ENCODE results near the gene TPH2.

Gene TPH2

GRCh38 chr12:72030277-72030676 lies 91.6 kb downstream of the TPH2 start:
- no peaks in the 10 kb centered on the region for H3K9me3 ChIP-seq (ENCODE audit: control insufficient read depth, insufficient read depth, low read length)
- no peak overlapping the region for H3K27ac ChIP-seq (ENCODE audit: low read depth, low read length)
- H3K36me3 ChIP-seq (ENCODE audit: control insufficient read depth, insufficient read depth, low read length): no peaks in the 10 kb centered on the region
- no peak overlapping the region for H3K9ac ChIP-seq (ENCODE audit: low read depth, low read length)
- H3K27me3 ChIP-seq (ENCODE audit: control insufficient read depth, insufficient read depth, low read length): no peaks in the 10 kb centered on the region
- no peaks in the 10 kb centered on the region for H3K4me1 ChIP-seq (ENCODE audit: control insufficient read depth, insufficient read depth, low read length)
- H3K4me3 ChIP-seq (ENCODE audit: low read depth, low read length): no peak overlapping the region

GRCh38 chr12:72031066-72031465 lies 92.4 kb downstream of the TPH2 start:
- no peak overlapping the region for H3K27ac ChIP-seq (ENCODE audit: low read depth, low read length)
- H3K36me3 ChIP-seq (ENCODE audit: control insufficient read depth, insufficient read depth, low read length): no peaks in the 10 kb centered on the region
- H3K9ac ChIP-seq (ENCODE audit: low read depth, low read length): no peak overlapping the region
- no peaks in the 10 kb centered on the region for H3K9me3 ChIP-seq (ENCODE audit: control insufficient read depth, insufficient read depth, low read length)
- no peak overlapping the region for H3K4me3 ChIP-seq (ENCODE audit: low read depth, low read length)
- H3K27me3 ChIP-seq (ENCODE audit: control insufficient read depth, insufficient read depth, low read length): no peaks in the 10 kb centered on the region
- H3K4me1 ChIP-seq (ENCODE audit: control insufficient read depth, insufficient read depth, low read length): no peaks in the 10 kb centered on the region

GRCh38 chr12:72033991-72034390 lies 95.3 kb downstream of the TPH2 start:
- no peak overlapping the region for H3K27ac ChIP-seq (ENCODE audit: low read depth, low read length)
- H3K4me1 ChIP-seq (ENCODE audit: control insufficient read depth, insufficient read depth, low read length): no peaks in the 10 kb centered on the region
- H3K9me3 ChIP-seq (ENCODE audit: control insufficient read depth, insufficient read depth, low read length): no peaks in the 10 kb centered on the region
- H3K27me3 ChIP-seq (ENCODE audit: control insufficient read depth, insufficient read depth, low read length): no peaks in the 10 kb centered on the region
- no peaks in the 10 kb centered on the region for H3K36me3 ChIP-seq (ENCODE audit: control insufficient read depth, insufficient read depth, low read length)
- no peak overlapping the region for H3K4me3 ChIP-seq (ENCODE audit: low read depth, low read length)
- H3K9ac ChIP-seq (ENCODE audit: low read depth, low read length): no peak overlapping the region

- H3K9me3 ChIP-seq (ENCODE audit: control insufficient read depth, insufficient read depth, low read length): peaks cover 5% of the 10 kb centered on the region; the same call in 1 of the 2 replicates
- H3K27me3 ChIP-seq (ENCODE audit: control insufficient read depth, insufficient read depth, low read length): no peaks in the 10 kb centered on the region
- H3K9ac ChIP-seq (ENCODE audit: low read depth, low read length): no peak overlapping the region
- no peak overlapping the region for H3K27ac ChIP-seq (ENCODE audit: low read depth, low read length)
- no peaks in the 10 kb centered on the region for H3K4me1 ChIP-seq (ENCODE audit: control insufficient read depth, insufficient read depth, low read length)
- H3K36me3 ChIP-seq (ENCODE audit: control insufficient read depth, insufficient read depth, low read length): no peaks in the 10 kb centered on the region
- H3K4me3 ChIP-seq (ENCODE audit: low read depth, low read length): no peak overlapping the region
Observed at GRCh38 chr12:72035625-72036024, 97.0 kb downstream of the TPH2 start.

GRCh38 chr12:72036393-72036792 lies 97.7 kb downstream of the TPH2 start:
- H3K36me3 ChIP-seq (ENCODE audit: control insufficient read depth, insufficient read depth, low read length): no peaks in the 10 kb centered on the region
- H3K27ac ChIP-seq (ENCODE audit: low read depth, low read length): no peak overlapping the region
- no peak overlapping the region for H3K4me3 ChIP-seq (ENCODE audit: low read depth, low read length)
- H3K27me3 ChIP-seq (ENCODE audit: control insufficient read depth, insufficient read depth, low read length): no peaks in the 10 kb centered on the region
- peaks cover 5% of the 10 kb centered on the region; the same call in 1 of the 2 replicates for H3K9me3 ChIP-seq (ENCODE audit: control insufficient read depth, insufficient read depth, low read length)
- no peaks in the 10 kb centered on the region for H3K4me1 ChIP-seq (ENCODE audit: control insufficient read depth, insufficient read depth, low read length)
- no peak overlapping the region for H3K9ac ChIP-seq (ENCODE audit: low read depth, low read length)

- Histone ChIP-seq H3K27ac (ENCODE audit: low read depth, low read length) (no peak overlapping the region), H3K36me3 (ENCODE audit: control insufficient read depth, insufficient read depth, low read length) (no peaks in the 10 kb centered on the region), H3K9me3 (ENCODE audit: control insufficient read depth, insufficient read depth, low read length) (peaks cover 5% of the 10 kb centered on the region; the same call in 1 of the 2 replicates), H3K4me1 (ENCODE audit: control insufficient read depth, insufficient read depth, low read length) (no peaks in the 10 kb centered on the region), H3K4me3 (ENCODE audit: low read depth, low read length) (no peak overlapping the region), H3K27me3 (ENCODE audit: control insufficient read depth, insufficient read depth, low read length) (no peaks in the 10 kb centered on the region), H3K9ac (ENCODE audit: low read depth, low read length) (no peak overlapping the region)
Observed at GRCh38 chr12:72037006-72037795, 98.6 kb downstream of the TPH2 start.

- no peaks in the 10 kb centered on the region for H3K4me1 ChIP-seq (ENCODE audit: control insufficient read depth, insufficient read depth, low read length)
- H3K9ac ChIP-seq (ENCODE audit: low read depth, low read length): no peak overlapping the region
- peaks cover 5% of the 10 kb centered on the region; the same call in 1 of the 2 replicates for H3K9me3 ChIP-seq (ENCODE audit: control insufficient read depth, insufficient read depth, low read length)
Observed at GRCh38 chr12:72041811-72042210, 103.2 kb downstream of the TPH2 start.

GRCh38 chr12:72053604-72054003 lies 115.0 kb downstream of the TPH2 start:
- Histone ChIP-seq H3K27me3 (ENCODE audit: control insufficient read depth, insufficient read depth, low read length) (no peaks in the 10 kb centered on the region), H3K9ac (ENCODE audit: low read depth, low read length) (no peak overlapping the region), H3K4me3 (ENCODE audit: low read depth, low read length) (no peak overlapping the region), H3K4me1 (ENCODE audit: control insufficient read depth, insufficient read depth, low read length) (no peaks in the 10 kb centered on the region), H3K9me3 (ENCODE audit: control insufficient read depth, insufficient read depth, low read length) (no peaks in the 10 kb centered on the region), H3K36me3 (ENCODE audit: control insufficient read depth, insufficient read depth, low read length) (no peaks in the 10 kb centered on the region), H3K27ac (ENCODE audit: low read depth, low read length) (no peak overlapping the region)

More at GRCh38 chr12:72041811-72042210, 103.2 kb downstream of the TPH2 start:
- no peaks in the 10 kb centered on the region for H3K36me3 ChIP-seq (ENCODE audit: control insufficient read depth, insufficient read depth, low read length)
- no peak overlapping the region for H3K4me3 ChIP-seq (ENCODE audit: low read depth, low read length)
- no peaks in the 10 kb centered on the region for H3K27me3 ChIP-seq (ENCODE audit: control insufficient read depth, insufficient read depth, low read length)
- no peak overlapping the region for H3K27ac ChIP-seq (ENCODE audit: low read depth, low read length)

- H3K9me3 ChIP-seq (ENCODE audit: control insufficient read depth, insufficient read depth, low read length): no peaks in the 10 kb centered on the region
- no peaks in the 10 kb centered on the region for H3K36me3 ChIP-seq (ENCODE audit: control insufficient read depth, insufficient read depth, low read length)
- H3K27ac ChIP-seq (ENCODE audit: low read depth, low read length): no peak overlapping the region
- H3K4me1 ChIP-seq (ENCODE audit: control insufficient read depth, insufficient read depth, low read length): no peaks in the 10 kb centered on the region
- H3K4me3 ChIP-seq (ENCODE audit: low read depth, low read length): no peak overlapping the region
- no peaks in the 10 kb centered on the region for H3K27me3 ChIP-seq (ENCODE audit: control insufficient read depth, insufficient read depth, low read length)
- no peak overlapping the region for H3K9ac ChIP-seq (ENCODE audit: low read depth, low read length)
Observed at GRCh38 chr12:72054511-72054910, 115.9 kb downstream of the TPH2 start.

GRCh38 chr12:72057330-72057914 lies 118.8 kb downstream of the TPH2 start:
- Histone ChIP-seq H3K4me1 (ENCODE audit: control insufficient read depth, insufficient read depth, low read length) (no peaks in the 10 kb centered on the region), H3K27ac (ENCODE audit: low read depth, low read length) (no peak overlapping the region), H3K9ac (ENCODE audit: low read depth, low read length) (no peak overlapping the region), H3K27me3 (ENCODE audit: control insufficient read depth, insufficient read depth, low read length) (no peaks in the 10 kb centered on the region), H3K36me3 (ENCODE audit: control insufficient read depth, insufficient read depth, low read length) (no peaks in the 10 kb centered on the region), H3K4me3 (ENCODE audit: low read depth, low read length) (no peak overlapping the region), H3K9me3 (ENCODE audit: control insufficient read depth, insufficient read depth, low read length) (no peaks in the 10 kb centered on the region)

GRCh38 chr12:72063073-72063472 lies 124.4 kb downstream of the TPH2 start:
- Histone ChIP-seq H3K27ac (ENCODE audit: low read depth, low read length) (no peak overlapping the region), H3K9me3 (ENCODE audit: control insufficient read depth, insufficient read depth, low read length) (no peaks in the 10 kb centered on the region), H3K9ac (ENCODE audit: low read depth, low read length) (no peak overlapping the region), H3K27me3 (ENCODE audit: control insufficient read depth, insufficient read depth, low read length) (no peaks in the 10 kb centered on the region), H3K4me3 (ENCODE audit: low read depth, low read length) (no peak overlapping the region), H3K36me3 (ENCODE audit: control insufficient read depth, insufficient read depth, low read length) (no peaks in the 10 kb centered on the region), H3K4me1 (ENCODE audit: control insufficient read depth, insufficient read depth, low read length) (no peaks in the 10 kb centered on the region)

Data from HUES48 (cell line).